ENCODE measurements around the gene PLXDC2.

PLXDC2 gene

DNA sequence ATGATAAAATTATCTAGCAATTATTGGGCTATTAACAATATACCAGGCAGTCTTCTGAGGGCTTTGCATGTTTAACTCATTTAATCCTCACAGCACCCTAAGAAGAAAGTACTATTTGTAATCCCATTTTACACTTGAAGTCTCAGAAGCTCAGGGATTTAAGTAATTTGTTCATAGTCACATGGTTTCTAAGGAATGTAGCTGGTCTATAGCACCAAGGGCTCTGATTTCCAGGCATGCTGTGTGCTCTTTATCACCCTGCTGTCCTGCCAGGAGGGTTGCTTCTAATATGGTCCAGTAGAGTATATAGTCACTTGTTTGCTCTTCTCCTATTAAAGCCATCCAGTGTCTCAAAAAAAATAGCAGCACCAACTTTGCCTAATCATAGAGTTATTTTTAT is 417.2 kb downstream of the PLXDC2 start:
- no peak for DNase-seq

- DNase-seq: no peak
Measured at GRCh38 chr10:20234579-20234978, 418.3 kb downstream of the PLXDC2 start.

GRCh38 chr10:20237091-20237570 is 420.9 kb downstream of the PLXDC2 start:
- no peak for DNase-seq

DNA sequence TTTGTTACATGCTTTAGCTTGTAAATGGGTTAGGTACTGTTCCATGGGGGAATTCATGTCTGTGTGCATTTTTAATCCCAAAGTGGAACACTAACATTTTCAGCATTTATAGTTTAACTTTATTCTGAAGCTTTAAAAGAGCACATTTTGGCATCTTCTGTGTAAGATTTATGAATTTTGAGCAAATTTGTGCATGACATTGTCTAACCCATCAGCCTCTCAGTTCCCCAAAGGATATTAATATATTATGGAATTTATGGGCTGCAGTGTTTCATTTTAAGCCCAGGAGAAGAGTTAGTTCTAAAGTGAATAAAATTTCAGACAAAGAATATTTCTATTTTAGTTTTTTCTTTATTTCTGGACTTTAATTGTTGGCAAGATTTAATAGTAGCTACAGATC is 421.4 kb downstream of the PLXDC2 start:
- DNase-seq: no peak

GRCh38 chr10:20240643-20241042 is 424.4 kb downstream of the PLXDC2 start:
- DNase-seq: no peak

GRCh38 chr10:20247454-20247853 is 431.2 kb downstream of the PLXDC2 start:
- DNase-seq: no peak

DNA sequence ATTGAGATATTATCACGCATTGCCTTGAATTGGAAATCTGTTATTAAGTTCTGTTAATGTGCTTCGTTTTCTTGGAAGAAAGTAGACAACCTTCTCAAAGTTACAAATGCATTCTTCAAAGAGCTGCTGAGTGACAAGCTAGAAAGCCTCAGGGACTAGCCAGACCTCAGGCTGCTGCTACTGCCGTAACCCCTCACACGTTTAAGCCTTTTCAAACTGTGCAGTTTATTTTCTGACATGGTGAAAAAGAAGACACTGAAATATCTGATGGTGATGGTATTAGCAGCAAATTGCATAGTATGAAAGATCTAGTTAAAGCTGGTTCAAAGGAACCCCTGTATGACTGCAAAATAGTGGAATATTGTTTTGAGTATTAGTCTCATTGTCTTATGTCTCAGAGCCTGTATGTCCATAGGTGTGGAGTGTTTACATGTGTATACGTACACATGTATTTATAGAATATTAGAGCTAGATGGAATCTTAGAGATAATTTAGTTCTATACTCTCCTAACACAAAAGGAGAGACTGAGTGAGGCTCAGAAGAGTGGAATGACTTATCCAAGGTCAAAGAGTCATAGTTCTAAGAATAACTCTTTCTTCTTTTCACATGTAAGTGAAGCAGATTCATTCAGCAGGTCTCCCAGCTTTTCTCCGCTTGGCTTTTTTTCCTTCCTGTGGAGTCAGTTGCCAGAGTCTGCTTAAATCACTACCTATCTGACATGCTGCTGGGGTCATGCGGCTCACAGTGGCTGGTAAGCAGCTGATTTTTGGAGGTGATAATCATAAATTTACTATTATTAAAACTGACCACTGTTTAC is 431.9 kb downstream of the PLXDC2 start:
- no peak for DNase-seq

GRCh38 chr10:20254078-20254477 is 437.8 kb downstream of the PLXDC2 start:
- DNase-seq: no peak

GRCh38 chr10:20254497-20254896 is 438.3 kb downstream of the PLXDC2 start:
- no peak for DNase-seq

- no peak for DNase-seq
Measured at GRCh38 chr10:20256969-20257368, 440.7 kb downstream of the PLXDC2 start.

DNA sequence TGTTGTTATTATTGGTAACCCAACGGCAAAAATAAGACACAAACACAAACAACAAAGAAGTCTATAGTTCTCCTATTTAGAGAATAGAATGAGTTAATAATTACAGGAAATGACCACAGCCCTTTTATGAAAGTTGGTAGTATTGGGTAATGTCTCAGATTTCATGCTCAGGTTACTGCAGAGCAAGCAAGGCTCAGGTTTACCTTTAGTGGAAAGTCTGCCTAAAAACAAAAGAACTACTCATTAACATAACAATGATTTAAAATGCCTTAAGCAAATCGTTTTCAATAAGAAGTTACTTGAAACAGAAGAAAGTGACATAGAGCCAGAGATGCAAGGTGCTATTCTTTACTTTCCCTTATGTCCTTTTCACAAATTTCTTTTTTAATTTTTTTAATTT is 441.2 kb downstream of the PLXDC2 start:
- no peak for DNase-seq

- DNase-seq: no peak
Measured at GRCh38 chr10:20265146-20265545, 448.9 kb downstream of the PLXDC2 start.

DNA sequence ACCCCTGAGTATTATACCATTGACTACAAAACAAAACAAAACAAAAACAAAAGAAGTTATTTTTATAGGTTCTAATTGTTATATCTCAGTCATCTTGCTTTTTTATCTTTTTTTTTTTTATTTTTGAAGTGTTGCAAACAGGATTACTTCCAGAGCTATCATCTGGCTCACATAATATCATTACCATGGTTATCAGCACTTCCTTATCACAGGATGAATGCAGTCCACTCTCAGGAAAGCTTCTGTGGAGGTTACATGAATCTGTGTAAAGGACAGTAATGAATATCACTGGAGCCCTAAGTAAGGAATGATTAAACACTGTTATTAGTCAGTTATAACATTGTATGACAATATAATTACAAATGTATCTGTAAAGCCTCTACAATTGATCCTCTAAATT is 451.5 kb downstream of the PLXDC2 start:
- no peak for DNase-seq

DNA sequence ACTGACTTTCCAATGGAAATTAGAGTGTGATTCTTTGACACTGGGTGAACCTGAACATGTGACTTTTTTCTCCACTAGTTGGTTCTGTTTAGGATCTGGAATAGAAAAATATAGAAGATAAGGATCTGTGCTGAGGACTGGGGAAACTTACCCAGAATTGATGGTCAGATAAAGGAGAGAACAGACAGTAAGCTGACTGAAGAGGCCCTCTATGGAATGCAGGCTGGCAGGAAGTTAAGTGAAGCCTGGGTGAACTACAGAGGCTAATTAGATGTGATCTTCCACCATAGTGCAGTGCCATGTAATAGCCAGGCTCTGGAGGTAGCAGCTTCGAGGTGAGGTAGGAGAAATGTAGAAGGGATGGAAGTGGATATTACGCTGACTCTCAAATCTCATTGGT is 455.3 kb downstream of the PLXDC2 start:
- DNase-seq: no peak

DNA sequence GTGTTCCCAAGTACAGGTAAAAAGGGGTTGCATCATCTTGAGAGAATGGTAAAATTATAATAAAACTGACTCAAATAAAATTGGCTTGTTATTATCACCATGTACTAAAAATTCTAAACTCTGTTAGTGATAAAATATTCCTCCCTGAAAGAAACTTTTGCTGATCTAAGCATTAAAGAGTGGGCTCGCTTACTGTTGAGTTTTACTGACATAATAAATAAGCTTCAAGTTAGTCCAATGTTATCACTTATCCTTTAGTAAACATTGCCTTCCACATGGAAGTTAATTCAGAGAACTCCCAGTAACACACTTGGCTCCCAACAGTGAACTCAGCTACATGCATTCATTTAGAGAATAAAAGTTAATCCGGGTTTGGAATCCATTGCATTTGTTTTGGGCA is 456.4 kb downstream of the PLXDC2 start:
- DNase-seq: no peak

DNA sequence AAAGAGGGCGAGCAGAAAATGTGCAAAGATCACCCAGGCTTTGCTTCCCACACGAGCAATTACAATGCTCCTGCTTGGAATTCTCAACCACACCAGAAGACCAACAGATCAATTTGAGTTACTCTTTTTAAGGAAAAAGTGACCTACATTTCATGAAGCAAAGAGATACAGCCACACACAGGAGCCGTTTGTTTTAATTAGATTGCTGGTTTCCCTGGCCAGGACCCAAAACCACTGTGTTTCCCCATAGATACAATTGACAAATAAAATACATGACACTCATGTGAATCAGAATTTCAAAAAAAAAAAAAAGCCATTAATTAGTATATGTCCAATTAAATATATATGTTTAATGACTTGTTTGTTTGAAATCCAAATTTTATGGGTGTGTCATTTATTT is 458.3 kb downstream of the PLXDC2 start:
- no peak for DNase-seq

DNA sequence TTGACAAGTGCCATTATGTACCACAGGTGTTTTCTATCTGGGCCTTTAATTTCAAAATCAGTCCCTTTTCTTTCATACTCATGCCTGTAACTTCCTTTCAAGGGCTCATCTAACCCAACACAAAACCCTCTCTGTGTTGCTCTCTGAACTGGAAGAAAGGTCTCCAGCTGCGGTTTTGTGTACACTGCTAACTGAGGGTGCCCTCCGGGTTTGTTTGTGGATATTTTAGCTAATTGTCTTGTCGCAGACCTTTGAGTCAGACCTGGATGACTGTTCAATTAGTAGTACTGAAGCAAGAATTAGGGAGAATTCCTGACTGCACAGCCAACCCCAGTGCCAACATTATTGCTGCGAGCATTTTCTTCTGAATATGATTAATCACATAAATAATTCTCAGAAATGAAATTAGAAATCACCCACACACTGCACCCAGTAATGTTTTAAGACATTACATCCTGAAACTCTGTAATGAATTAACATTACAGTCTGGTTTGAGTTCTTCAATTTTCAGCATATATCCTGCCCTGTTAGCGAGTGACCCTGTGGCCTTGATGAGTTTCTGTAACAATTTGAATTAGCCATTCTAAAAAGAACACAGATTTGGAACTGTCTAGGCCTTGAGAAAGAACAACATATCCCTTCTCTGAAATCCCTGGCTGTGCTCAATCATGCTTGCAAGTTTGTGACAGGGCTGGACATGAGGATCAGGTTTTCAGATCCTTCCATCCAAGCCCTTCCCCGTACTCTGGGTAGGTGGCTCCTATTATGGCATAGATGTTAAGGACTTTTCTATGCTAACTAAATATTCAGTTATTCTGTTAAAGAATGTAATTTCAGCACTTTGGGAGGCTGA is 460.1 kb downstream of the PLXDC2 start:
- no peak for DNase-seq

- no peak for DNase-seq
Measured at GRCh38 chr10:20277820-20278219, 461.6 kb downstream of the PLXDC2 start.

- no peak for DNase-seq
Measured at GRCh38 chr10:20281579-20281978, 465.3 kb downstream of the PLXDC2 start.

- DNase-seq: no peak
Measured at GRCh38 chr10:20287586-20287985, 471.4 kb downstream of the PLXDC2 start.

DNA sequence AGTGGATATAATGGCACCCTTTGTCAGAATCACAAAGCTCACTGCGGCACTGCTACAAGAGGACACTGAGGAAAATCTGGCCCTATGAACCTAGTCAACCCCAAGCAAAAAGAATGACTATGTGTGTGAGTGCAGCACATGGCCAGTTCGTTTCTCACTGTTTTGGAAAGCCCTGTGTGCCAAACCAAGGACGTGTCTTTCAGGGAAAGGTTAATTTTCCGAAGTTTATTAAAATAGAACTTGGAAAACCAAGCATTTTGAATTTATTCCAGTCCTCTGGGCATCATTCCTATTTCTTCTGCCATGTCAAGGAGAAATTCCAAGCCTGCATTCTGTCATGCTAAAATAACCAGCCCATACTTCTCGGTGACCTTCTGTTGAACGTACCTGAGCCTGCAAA is 471.8 kb downstream of the PLXDC2 start:
- no peak for DNase-seq

- no peak for DNase-seq
Measured at GRCh38 chr10:20289070-20289828, 473.0 kb downstream of the PLXDC2 start.

GRCh38 chr10:20298417-20298816 is 482.2 kb downstream of the PLXDC2 start:
- no peak for DNase-seq
